Pulmonary artery endothelial cell (primary cell): ENCODE measurements around the gene ARHGAP6. TPM values are rescaled to one million over a fixed set of nuclear protein-coding genes. Genes with fewer than 3 reads are reported as not detected.
A peak's percentile ranks its signal among the peaks of the same experiment; 100 is the strongest.
"Not testable (repeated sequence)": the region's sequence is repeated elsewhere in the genome, so short reads cannot be mapped to it uniquely, and the experiment has no call there.

Source experiments
- DNase-seq: peaks from one replicate; pipeline ENCODE4 v3.0.0-alpha.2; 2011; ENCODE audit warnings: low read depth, low spot score
- total RNA-seq: library from RNA; depleted of rRNA; stranded (reverse); fragments of >200 nt; gene quantifications from 2 replicates; pipeline ENCODE4 v1.2.3, GENCODE V29; 2014

ARHGAP6 gene
- total RNA-seq, 1 donor from 2014 or later, result 0.86 TPM

DNA sequence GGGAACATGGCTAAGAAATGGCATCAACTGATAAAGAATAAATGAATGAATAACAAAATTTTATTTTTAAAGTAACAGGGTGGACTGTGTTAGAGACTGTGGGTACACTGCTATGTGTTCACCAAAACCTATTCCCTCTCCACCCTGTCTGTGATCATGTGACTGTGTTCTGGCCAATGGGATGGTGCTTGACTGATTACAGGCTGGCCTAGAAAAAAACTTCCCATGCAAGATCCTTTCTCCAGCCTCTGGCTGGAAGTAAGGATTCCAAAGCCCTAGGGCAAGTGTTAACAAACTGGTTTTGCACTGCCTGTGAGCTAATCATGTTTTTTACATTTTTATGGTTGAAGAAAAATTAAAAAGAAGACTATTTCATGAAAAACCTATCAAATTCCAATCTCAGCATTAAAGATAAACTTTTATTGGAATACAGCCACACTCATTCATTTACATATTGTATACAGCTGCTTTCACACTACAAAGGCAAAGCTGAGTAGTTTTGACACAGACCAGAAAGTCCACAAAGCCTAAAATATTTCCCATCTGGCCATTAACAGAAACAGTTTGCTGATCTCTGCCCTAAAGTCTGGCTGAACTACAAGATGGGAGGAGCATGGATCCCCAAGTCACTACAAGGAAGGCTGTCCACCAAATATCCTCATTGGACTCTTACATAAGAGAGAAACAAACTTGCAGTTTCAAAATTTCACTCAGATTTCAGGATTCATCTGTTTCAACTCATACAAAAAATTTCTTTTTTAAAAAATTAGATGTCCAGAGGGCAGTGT lies 133.2 kb downstream of the ARHGAP6 start:
- no peak for DNase-seq

DNA sequence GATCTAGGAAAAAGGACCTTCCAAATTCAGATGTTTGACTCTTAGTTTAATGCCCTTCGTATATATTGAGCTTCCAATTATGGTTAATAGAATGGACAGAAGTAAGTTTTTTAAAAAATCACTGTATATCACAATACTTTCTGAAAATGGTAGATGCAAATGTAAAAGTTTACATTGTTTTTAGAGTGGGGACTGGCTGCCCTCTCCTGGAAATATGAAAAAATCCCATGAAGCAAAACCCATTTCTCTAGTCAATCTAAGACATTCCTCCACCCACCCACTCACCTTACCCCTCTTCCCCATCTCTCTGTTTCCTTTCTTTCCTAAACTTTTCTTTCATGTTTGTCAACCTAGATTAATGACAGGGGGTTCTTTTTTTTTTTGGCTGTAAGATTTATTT lies 134.5 kb downstream of the ARHGAP6 start:
- DNase-seq, result no peak

DNA sequence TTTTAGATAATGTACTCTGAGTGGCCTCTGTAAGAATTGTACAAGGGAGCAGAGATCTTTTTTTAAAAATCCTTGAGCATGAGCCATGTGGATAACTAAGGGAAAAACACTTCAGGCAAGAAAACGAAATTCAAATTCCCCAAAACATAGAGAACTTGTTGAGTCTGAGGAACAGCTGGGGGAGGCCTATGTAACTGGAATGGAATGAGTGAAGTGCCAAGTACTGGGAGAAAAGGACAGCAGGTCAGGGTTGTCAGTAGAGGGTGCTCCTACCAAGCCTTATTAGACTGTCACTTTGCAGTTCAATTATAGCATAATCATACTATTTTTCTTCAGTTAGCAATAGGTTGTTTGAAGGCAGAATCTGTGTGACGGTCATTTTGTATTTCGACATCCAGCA lies 135.1 kb downstream of the ARHGAP6 start:
- no peak for DNase-seq

GRCh38 chrX:11528623-11529022 lies 137.1 kb downstream of the ARHGAP6 start:
- DNase-seq, result no peak

DNA sequence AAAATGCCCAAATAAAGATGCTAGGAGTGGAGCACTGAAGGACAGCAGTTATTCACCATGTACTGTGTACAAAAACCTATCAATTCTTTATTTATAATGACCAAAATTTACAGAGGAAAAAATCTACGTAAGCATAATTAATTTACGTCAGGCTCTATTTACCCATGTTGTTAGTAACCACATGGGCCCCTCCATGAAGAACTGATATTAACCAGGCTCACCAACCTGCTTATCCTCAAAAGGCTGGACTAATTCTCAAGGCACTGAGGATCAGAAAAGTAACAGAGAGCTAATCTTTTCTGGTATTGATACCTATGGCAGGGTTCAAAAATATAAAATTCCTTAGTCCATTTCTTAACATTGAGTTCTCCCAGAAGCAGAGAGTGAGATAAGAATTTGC lies 140.0 kb downstream of the ARHGAP6 start:
- no peak for DNase-seq

DNA sequence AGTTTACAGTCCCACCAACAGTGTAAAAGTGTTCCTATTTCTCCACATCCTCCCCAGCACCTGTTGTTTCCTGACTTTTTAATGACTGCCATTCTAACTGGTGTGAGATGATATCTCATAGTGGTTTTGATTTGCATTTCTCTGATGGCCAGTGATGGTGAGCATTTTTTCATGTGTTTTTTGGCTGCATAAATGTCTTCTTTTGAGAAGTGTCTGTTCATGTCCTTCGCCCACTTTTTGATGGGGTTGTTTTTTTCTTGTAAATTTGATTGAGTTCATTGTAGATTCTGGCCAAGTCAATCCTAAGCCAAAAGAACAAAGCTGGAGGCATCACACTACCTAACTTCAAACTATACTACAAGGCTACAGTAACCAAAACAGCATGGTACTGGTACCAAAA lies 146.5 kb downstream of the ARHGAP6 start:
- not testable (repeated sequence) for DNase-seq

DNA sequence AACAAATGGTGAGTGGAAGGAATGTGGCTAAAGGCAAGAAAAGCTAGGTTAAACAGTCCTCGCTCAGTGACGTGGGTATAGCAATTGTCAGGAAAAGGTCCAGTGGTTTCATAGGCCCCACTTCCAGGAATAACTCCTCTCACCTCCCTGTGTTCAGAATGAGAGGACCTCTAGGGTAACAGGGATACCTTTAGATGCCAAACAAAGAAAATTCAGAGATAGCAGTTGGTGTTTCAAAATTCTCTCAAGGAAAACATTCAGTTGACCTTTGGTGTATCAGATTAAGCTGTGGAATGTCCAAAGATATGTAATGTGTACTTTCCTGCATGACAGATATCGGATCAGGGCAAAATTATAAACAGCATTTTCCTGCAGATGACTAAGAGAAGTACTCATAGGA lies 155.9 kb downstream of the ARHGAP6 start:
- no peak for DNase-seq

DNA sequence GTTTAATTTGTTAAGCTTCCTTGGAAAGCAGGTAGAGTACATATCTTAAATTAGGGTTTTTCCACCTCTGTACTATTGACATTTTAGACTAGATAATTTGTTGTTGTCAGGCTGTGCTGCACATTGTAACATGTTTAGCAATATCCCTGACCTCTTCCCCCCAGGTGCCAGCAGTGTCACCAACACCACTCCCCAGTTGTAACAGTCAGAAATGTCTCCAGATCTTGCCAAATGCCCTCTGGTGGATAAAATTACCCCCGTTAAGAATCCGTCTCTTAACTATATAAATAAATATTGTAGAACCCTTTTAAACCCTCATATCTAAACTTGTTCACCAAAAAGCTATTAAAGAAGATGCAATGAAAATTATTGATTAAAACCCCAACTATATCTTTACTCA lies 161.5 kb downstream of the ARHGAP6 start:
- no peak for DNase-seq

DNA sequence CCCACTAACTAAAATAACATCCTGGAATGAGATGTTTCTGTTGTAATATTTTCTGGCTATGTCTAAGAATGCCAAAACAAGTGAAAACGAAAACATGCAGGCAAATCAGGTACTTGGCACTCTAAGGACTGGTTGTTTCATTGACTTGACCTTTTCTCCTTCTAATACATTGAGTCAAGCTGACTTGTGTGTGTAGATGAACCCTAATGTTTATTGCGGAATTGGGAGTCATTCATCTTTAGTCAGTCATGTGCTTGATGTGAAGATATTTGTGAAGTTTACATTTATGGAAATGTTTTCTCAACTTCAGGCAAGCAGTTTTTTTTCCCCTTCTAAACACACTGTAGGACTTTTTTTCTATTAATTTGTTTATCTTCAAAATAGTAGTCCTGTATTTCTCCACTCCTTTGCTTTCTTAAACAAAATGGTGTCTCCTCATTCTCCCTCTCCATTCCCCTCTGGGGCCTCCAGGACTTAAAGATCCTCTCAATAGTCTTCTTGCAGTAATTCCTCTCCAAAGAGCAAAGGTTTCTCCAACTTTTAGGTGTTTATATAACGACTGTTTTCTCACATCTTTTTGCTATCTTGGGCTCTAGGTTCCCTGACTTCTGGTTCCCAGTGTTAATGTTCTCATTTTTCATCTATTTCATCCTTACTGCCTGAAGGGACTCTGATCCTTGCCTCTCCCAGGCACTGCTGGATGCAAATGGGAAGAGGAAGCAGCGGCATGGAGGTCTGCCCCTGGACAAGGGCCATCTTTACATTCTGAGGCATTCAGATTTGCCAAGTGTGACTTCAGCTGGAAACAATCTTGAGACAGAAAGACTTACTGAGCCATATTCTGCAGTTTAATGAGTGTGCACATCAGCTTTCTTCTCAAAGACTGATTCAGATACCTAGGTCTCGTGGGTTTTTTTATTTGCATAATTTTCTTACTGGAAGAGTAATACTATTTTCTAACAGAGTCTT lies 166.4 kb downstream of the ARHGAP6 start:
- DNase-seq, result no peak

- not testable (repeated sequence) for DNase-seq
Measured at GRCh38 chrX:11491375-11491774, 174.3 kb downstream of the ARHGAP6 start.

GRCh38 chrX:11484290-11484689 lies 181.4 kb downstream of the ARHGAP6 start:
- DNase-seq, result no peak

DNA sequence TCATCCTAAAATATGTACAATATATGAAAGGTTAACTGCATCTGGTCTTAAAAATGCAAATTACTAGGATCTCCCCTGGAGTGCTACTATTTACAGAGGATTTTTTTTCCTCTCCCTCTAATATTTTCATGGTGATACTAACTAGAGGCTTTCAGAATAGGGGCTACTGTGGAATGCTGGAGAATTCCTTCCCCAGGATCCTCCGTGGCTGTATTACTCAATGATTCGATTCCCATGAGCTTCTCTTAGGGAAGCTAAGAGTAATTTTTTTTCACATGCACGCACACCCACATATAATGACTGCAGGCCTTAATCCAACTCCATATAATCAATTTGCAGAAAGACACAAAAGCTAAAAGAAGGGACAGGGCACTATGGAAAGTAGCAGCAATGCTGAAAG lies 184.7 kb downstream of the ARHGAP6 start:
- no peak for DNase-seq

DNA sequence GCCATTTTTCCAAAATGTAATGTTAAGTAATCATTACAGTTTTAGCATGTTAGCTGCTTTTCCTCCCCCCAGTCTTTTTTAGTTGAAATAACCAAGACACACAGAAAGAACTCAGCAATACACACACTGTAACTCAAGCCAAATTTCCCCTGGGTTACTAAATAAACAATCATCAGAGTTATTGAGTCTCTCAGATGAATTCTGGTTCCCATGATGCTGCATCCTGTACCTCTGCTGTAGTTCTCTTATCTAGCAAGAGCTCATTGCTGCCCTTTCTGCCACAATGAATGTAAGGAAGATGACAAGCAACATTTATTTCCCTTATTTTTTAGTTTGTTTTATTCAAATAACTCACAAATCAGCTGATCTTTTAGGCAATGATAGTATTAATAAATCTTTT lies 185.1 kb downstream of the ARHGAP6 start:
- DNase-seq, result peak; percentile 67

DNA sequence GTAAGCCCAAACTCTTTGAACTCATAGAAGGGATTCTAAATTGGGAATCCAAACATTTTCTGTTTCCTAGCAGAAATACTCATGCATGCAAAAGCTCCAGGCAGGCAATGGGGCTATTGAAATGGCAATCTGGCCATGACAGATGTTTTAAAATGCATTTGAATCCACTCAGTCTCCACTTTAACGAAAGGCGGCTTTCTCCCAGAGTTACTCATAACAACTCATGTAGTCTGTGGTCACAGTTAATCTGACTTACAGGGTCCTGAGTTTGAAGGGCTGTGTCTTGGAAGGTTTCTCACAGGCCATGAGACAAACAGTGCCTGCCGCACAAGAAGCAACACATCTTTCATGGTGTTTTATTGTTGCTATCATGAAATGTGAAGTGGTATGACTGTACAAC lies 186.8 kb downstream of the ARHGAP6 start:
- no peak for DNase-seq

- DNase-seq, result no peak
Measured at GRCh38 chrX:11478026-11478425, 187.7 kb downstream of the ARHGAP6 start.

GRCh38 chrX:11474576-11474975 lies 191.1 kb downstream of the ARHGAP6 start:
- no peak for DNase-seq

- no peak for DNase-seq
Measured at GRCh38 chrX:11474021-11474420, 191.7 kb downstream of the ARHGAP6 start.

DNA sequence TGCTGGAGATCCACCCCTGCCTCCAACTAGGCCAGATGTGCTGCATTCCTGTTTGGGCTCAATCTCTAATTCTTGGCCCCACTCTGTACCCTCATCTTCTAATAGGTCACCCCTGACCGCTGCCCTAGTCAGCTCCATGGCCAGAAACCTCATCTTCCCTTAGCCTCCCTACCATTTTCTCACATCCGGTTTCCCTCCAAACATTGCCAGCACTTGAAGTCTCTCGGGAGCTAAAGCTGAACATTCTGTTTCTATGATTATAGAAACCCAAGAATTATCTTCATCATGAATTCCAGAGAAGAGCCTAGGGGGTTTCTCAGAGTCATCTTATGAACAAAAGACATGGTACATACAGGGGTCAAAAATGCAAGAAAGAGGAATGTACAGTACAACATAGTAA lies 192.8 kb downstream of the ARHGAP6 start:
- no peak for DNase-seq

DNA sequence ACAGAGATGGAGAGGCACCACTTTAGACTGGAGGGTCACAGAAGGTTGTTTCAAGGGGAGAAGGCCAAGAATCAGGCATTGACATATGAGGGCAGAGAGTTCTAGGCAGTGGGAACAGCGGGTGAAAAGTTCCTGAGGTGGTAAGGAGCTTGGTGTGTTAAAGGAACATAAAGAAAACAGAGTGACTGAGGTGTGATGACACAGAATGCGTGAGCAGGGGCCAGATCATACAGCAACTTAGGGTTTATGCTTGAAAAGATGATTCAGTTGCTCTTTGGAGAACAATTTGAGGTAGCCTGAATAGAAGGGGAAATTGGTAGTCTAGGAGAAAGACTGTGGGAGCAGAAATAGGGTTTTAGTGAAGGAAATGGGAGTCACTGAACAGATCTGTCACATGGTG lies 193.3 kb downstream of the ARHGAP6 start:
- DNase-seq, result no peak

DNA sequence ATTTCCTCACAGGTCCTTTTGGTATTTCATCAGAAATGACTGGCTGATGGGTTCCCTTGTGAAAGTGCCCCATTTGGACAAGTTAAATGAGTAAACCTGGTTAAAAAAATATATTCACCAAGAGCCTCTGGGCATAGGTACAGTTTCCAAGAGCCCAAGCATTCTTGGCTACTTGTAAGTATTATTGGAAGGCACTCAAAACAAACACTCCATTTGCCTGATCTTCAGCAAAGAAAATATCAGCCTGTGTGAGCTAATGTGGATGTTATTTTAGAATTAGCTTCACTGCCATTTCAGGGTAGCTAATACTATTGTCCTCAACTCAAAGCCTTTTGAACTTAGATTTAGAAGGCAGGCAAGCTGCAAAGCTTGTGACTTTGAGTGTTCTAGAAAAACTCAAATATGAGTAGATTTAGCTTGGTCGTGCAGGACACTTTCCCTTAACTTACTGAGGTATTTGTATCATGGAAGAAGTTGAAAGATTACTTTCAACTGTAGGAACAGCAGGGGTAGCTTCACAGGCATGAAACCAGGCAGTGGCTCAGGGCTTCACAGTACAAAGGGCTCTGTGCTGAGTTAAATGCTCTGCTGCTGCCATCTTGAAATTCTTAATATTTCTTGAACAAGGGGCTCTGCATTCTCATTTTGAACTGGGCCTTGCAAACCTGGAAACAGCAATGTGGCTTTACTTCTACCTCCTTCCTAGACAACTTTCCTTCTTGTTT lies 195.3 kb downstream of the ARHGAP6 start:
- DNase-seq, result peak; percentile 56

DNA sequence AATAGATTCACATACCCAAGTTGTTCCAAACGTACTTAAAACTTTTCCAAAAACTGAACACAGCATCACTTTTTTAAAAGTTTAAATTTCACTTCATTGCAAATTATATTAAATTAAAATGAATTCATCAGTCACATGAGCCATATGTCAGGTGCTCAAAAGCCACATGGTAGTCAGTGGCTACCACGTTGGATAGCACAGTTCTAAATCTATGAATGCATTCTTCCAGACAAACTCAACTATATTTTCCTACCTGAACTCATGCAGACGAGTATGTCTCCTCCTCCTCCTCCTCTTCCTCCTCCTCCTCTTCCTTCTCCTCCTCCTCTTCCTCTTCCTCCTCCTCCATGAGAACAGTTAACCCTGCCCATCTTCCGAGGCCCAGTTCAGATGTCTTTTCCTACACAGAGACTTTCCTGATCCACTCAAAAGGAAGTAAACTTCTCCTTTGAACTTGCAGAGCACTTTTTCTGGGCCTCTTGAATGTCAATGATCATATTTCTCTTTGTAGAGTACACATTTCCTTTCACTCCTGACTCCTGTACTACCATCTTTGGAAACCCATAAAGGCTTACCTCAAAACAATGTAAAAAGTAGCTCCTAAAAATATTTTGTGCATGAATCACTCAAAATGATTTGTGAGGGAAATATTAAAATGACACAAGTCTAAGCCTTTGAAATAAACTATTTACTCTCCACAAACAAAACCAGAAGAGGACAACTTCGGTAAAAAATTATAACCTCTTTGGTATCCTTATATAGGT lies 199.9 kb downstream of the ARHGAP6 start:
- no peak for DNase-seq
